NCI-H2196 treated with DMSO at 0.1 percent for 48 hours (cell line): ENCODE data around the gene COPS9.

ENCODE experiments used
- DNase-seq: peaks from one replicate; lab custom pipeline; 2025; ENCODE audit not compliant: unreplicated experiment; lab: John Stamatoyannopoulos, UW

COPS9 gene

GRCh38 chr2:240166761-240167587 is 30.9 kb upstream of the COPS9 start:
- no peak for DNase-seq

GRCh38 chr2:240166191-240166590 is 30.1 kb upstream of the COPS9 start:
- no peak for DNase-seq

- DNase-seq, result no peak
Observed at GRCh38 chr2:240165661-240166060, 29.6 kb upstream of the COPS9 start.

GRCh38 chr2:240165034-240165433 is 28.9 kb upstream of the COPS9 start:
- no peak for DNase-seq

GRCh38 chr2:240164586-240164985 is 28.5 kb upstream of the COPS9 start:
- DNase-seq, result no peak

- DNase-seq, result no peak
Observed at GRCh38 chr2:240163844-240164574, 27.9 kb upstream of the COPS9 start.

- DNase-seq, result no peak
Observed at GRCh38 chr2:240162939-240163714, 27.0 kb upstream of the COPS9 start.

- DNase-seq, result no peak
Observed at GRCh38 chr2:240162531-240162930, 26.4 kb upstream of the COPS9 start.

- DNase-seq, result no peak
Observed at GRCh38 chr2:240162032-240162431, 25.9 kb upstream of the COPS9 start.

GRCh38 chr2:240161087-240161750 is 25.1 kb upstream of the COPS9 start:
- no peak for DNase-seq

- DNase-seq, result no peak
Observed at GRCh38 chr2:240160291-240161086, 24.4 kb upstream of the COPS9 start.

GRCh38 chr2:240159251-240159839 is 23.2 kb upstream of the COPS9 start:
- no peak for DNase-seq

GRCh38 chr2:240157147-240157470 is 21.0 kb upstream of the COPS9 start:
- no peak for DNase-seq

GRCh38 chr2:240156435-240157146 is 20.5 kb upstream of the COPS9 start:
- DNase-seq, result no peak

GRCh38 chr2:240155745-240156390 is 19.8 kb upstream of the COPS9 start:
- no peak for DNase-seq

GRCh38 chr2:240155048-240155744 is 19.1 kb upstream of the COPS9 start:
- no peak for DNase-seq

- DNase-seq, result no peak
Observed at GRCh38 chr2:240154606-240155005, 18.5 kb upstream of the COPS9 start.

- DNase-seq, result no peak
Observed at GRCh38 chr2:240153418-240153817, 17.3 kb upstream of the COPS9 start.
